ENCODE data around the gene VPS16. TPM values are rescaled to one million over a fixed set of nuclear protein-coding genes. Genes with fewer than 3 reads are reported as not detected.

The VPS16 gene
- total and polyA plus RNA-seq, 5 donors from 2014 or later: 30.6 to 53.9 (median 31.0) TPM

- peaks cover 70% of the 10 kb centered on the region for H3K27me3 Mint-ChIP-seq
- H3K27ac Mint-ChIP-seq: no peak overlapping the region
- no peak overlapping the region for H3K4me3 ChIP-seq (ENCODE audit: low read depth, low read length)
- no peaks in the 10 kb centered on the region for H3K36me3 ChIP-seq (ENCODE audit: control insufficient read depth, insufficient read depth, low read length)
- DNase-seq (no peak), ATAC-seq (ENCODE audit: low read depth in 2 of 2) (no peak)
- no peaks in the 10 kb centered on the region for H3K36me3 Mint-ChIP-seq
- no peak overlapping the region for H3K4me3 Mint-ChIP-seq
- peaks cover 0 to 9% of the 10 kb centered on the region in 2 experiments for H3K9me3 ChIP-seq (ENCODE audit: control insufficient read depth in 2 of 2, low read length in 2 of 2)
- H3K27me3 ChIP-seq (ENCODE audit: control insufficient read depth, insufficient read depth, low read length): peaks cover 5% of the 10 kb centered on the region
- no peaks in the 10 kb centered on the region for H3K4me1 ChIP-seq (ENCODE audit: control insufficient read depth, insufficient read depth, low read length, poor library complexity, severe bottlenecking)
- H3K27ac ChIP-seq (ENCODE audit: insufficient read depth, low read length, poor library complexity, severe bottlenecking): no peak overlapping the region
- H3K9me3 Mint-ChIP-seq: peaks cover 0 to 10% (median 2%) of the 10 kb centered on the region in 7 donors
- peaks cover 0 to 4% (median 2%) of the 10 kb centered on the region in 4 donors for H3K4me1 Mint-ChIP-seq
Observed at GRCh38 chr20:2809690-2810089, 30.9 kb upstream of the VPS16 start.

GRCh38 chr20:2812189-2812588 lies 28.4 kb upstream of the VPS16 start:
- peaks cover 0 to 4% (median 0%) of the 10 kb centered on the region in 4 donors for H3K4me1 Mint-ChIP-seq

GRCh38 chr20:2814076-2814475 lies 26.5 kb upstream of the VPS16 start:
- H3K4me1 Mint-ChIP-seq: peaks cover 0 to under 1% (median 0%) of the 10 kb centered on the region in 4 donors
- H3K4me3 Mint-ChIP-seq: no peak overlapping the region
- H3K9me3 Mint-ChIP-seq: peaks cover 0 to 10% (median 2%) of the 10 kb centered on the region in 7 donors
- H3K4me1 ChIP-seq (ENCODE audit: control insufficient read depth, insufficient read depth, low read length, poor library complexity, severe bottlenecking): no peaks in the 10 kb centered on the region
- peak overlapping the region in 1 of 3 donors; percentile 58 for H3K27ac Mint-ChIP-seq
- H3K27me3 ChIP-seq (ENCODE audit: control insufficient read depth, insufficient read depth, low read length): peaks cover 8% of the 10 kb centered on the region
- ATAC-seq (ENCODE audit: low read depth in 2 of 2) (no peak), DNase-seq (no peak)
- peaks cover 54% of the 10 kb centered on the region for H3K27me3 Mint-ChIP-seq
- H3K9me3 ChIP-seq (ENCODE audit: control insufficient read depth in 2 of 2, low read length in 2 of 2): peaks cover 0 to 9% of the 10 kb centered on the region in 2 experiments
- no peak overlapping the region for H3K4me3 ChIP-seq (ENCODE audit: low read depth, low read length)
- no peak overlapping the region for H3K27ac ChIP-seq (ENCODE audit: insufficient read depth, low read length, poor library complexity, severe bottlenecking)
- no peaks in the 10 kb centered on the region for H3K36me3 ChIP-seq (ENCODE audit: control insufficient read depth, insufficient read depth, low read length)
- no peaks in the 10 kb centered on the region for H3K36me3 Mint-ChIP-seq

More at GRCh38 chr20:2812189-2812588, 28.4 kb upstream of the VPS16 start:
- Mint-ChIP-seq H3K36me3 (no peaks in the 10 kb centered on the region), H3K4me3 (no peak overlapping the region), H3K27ac (no peak overlapping the region), H3K9me3 (peaks cover 0 to 10% (median 0%) of the 10 kb centered on the region in 7 donors), H3K27me3 (peaks cover 61% of the 10 kb centered on the region)
- H3K4me3 ChIP-seq (ENCODE audit: low read depth, low read length): no peak overlapping the region
- H3K4me1 ChIP-seq (ENCODE audit: control insufficient read depth, insufficient read depth, low read length, poor library complexity, severe bottlenecking): no peaks in the 10 kb centered on the region
- ATAC-seq (ENCODE audit: low read depth in 2 of 2) (no peak), DNase-seq (no peak)
- H3K27me3 ChIP-seq (ENCODE audit: control insufficient read depth, insufficient read depth, low read length): peaks cover 5% of the 10 kb centered on the region
- H3K36me3 ChIP-seq (ENCODE audit: control insufficient read depth, insufficient read depth, low read length): no peaks in the 10 kb centered on the region
- H3K27ac ChIP-seq (ENCODE audit: insufficient read depth, low read length, poor library complexity, severe bottlenecking): no peak overlapping the region
- H3K9me3 ChIP-seq (ENCODE audit: control insufficient read depth in 2 of 2, low read length in 2 of 2): peaks cover 0 to 9% of the 10 kb centered on the region in 2 experiments

GRCh38 chr20:2814587-2815051 lies 25.9 kb upstream of the VPS16 start, which contains the start of gene C20orf141:
Gene C20orf141 (plus strand): TSS chr20:2814987. CDS start chr20:2815185, 198 bp downstream.
- peaks cover 0 to 9% of the 10 kb centered on the region in 2 experiments for H3K9me3 ChIP-seq (ENCODE audit: control insufficient read depth in 2 of 2, low read length in 2 of 2)
- no peaks in the 10 kb centered on the region for H3K4me1 ChIP-seq (ENCODE audit: control insufficient read depth, insufficient read depth, low read length, poor library complexity, severe bottlenecking)
- ATAC-seq (ENCODE audit: low read depth in 2 of 2) (no peak), DNase-seq (no peak)
- H3K36me3 ChIP-seq (ENCODE audit: control insufficient read depth, insufficient read depth, low read length): no peaks in the 10 kb centered on the region
- Mint-ChIP-seq H3K27me3 (peaks cover 52% of the 10 kb centered on the region), H3K9me3 (peaks cover 0 to 10% (median 2%) of the 10 kb centered on the region in 7 donors), H3K27ac (peak within 1 kb of the TSS in 2 of 3 donors; percentile 26 to 58), H3K36me3 (no peaks in the 10 kb centered on the region), H3K4me1 (no peaks in the 10 kb centered on the region), H3K4me3 (peak within 1 kb of the TSS in 1 of 4 donors; percentile 13)
- peaks cover 8% of the 10 kb centered on the region for H3K27me3 ChIP-seq (ENCODE audit: control insufficient read depth, insufficient read depth, low read length)
- H3K4me3 ChIP-seq (ENCODE audit: low read depth, low read length): no peak within 1 kb of the TSS
- H3K27ac ChIP-seq (ENCODE audit: insufficient read depth, low read length, poor library complexity, severe bottlenecking): no peak within 1 kb of the TSS

GRCh38 chr20:2815242-2815900 lies 25.2 kb upstream of the VPS16 start:
- Histone ChIP-seq H3K9me3 (ENCODE audit: control insufficient read depth in 2 of 2, low read length in 2 of 2) (peaks cover 0 to 9% of the 10 kb centered on the region in 2 experiments), H3K27ac (ENCODE audit: insufficient read depth, low read length, poor library complexity, severe bottlenecking) (no peak overlapping the region), H3K36me3 (ENCODE audit: control insufficient read depth, insufficient read depth, low read length) (no peaks in the 10 kb centered on the region), H3K4me1 (ENCODE audit: control insufficient read depth, insufficient read depth, low read length, poor library complexity, severe bottlenecking) (no peaks in the 10 kb centered on the region), H3K4me3 (ENCODE audit: low read depth, low read length) (no peak overlapping the region), H3K27me3 (ENCODE audit: control insufficient read depth, insufficient read depth, low read length) (peaks cover 13% of the 10 kb centered on the region)
- Mint-ChIP-seq H3K36me3 (no peaks in the 10 kb centered on the region), H3K27me3 (peaks cover 58% of the 10 kb centered on the region), H3K4me1 (peaks cover 0 to 7% (median 4%) of the 10 kb centered on the region in 4 donors), H3K4me3 (peak overlapping the region in 1 of 4 donors; percentile 13), H3K9me3 (peaks cover 0 to 10% (median 2%) of the 10 kb centered on the region in 7 donors), H3K27ac (peak overlapping the region in 2 of 3 donors; percentile 26 to 54)
- ATAC-seq (ENCODE audit: low read depth in 2 of 2): no peak
- DNase-seq: no peak

- Histone ChIP-seq H3K4me1 (ENCODE audit: control insufficient read depth, insufficient read depth, low read length, poor library complexity, severe bottlenecking) (peaks cover 3% of the 10 kb centered on the region), H3K36me3 (ENCODE audit: control insufficient read depth, insufficient read depth, low read length) (no peaks in the 10 kb centered on the region), H3K27me3 (ENCODE audit: control insufficient read depth, insufficient read depth, low read length) (peaks cover 13% of the 10 kb centered on the region), H3K4me3 (ENCODE audit: low read depth, low read length) (no peak within 1 kb of the TSS), H3K27ac (ENCODE audit: insufficient read depth, low read length, poor library complexity, severe bottlenecking) (no peak within 1 kb of the TSS), H3K9me3 (ENCODE audit: control insufficient read depth in 2 of 2, low read length in 2 of 2) (peaks cover 0 to 9% of the 10 kb centered on the region in 2 experiments)
- ATAC-seq (ENCODE audit: low read depth in 2 of 2) (no peak), DNase-seq (no peak)
- peak within 1 kb of the TSS in 1 of 4 donors; percentile 13 for H3K4me3 Mint-ChIP-seq
- peaks cover 60% of the 10 kb centered on the region for H3K27me3 Mint-ChIP-seq
- peak within 1 kb of the TSS in 2 of 3 donors; percentile 26 to 54 for H3K27ac Mint-ChIP-seq
- peaks cover 0 to 10% (median 2%) of the 10 kb centered on the region in 7 donors for H3K9me3 Mint-ChIP-seq
- peaks cover 0 to 9% (median 4%) of the 10 kb centered on the region in 4 donors for H3K4me1 Mint-ChIP-seq
- no peaks in the 10 kb centered on the region for H3K36me3 Mint-ChIP-seq
Observed at GRCh38 chr20:2816030-2816582, 24.4 kb upstream of the VPS16 start, which contains the start of gene TMEM239. Gene TMEM239 (plus strand): TSS chr20:2816364. CDS start chr20:2816555, 191 bp downstream.

GRCh38 chr20:2816583-2817340 lies 23.8 kb upstream of the VPS16 start:
- H3K27ac ChIP-seq (ENCODE audit: insufficient read depth, low read length, poor library complexity, severe bottlenecking): no peak overlapping the region
- peaks cover 8% of the 10 kb centered on the region for H3K4me1 ChIP-seq (ENCODE audit: control insufficient read depth, insufficient read depth, low read length, poor library complexity, severe bottlenecking)
- peaks cover 0 to 12% (median 6%) of the 10 kb centered on the region in 4 donors for H3K4me1 Mint-ChIP-seq
- H3K4me3 Mint-ChIP-seq: no peak overlapping the region
- no peaks in the 10 kb centered on the region for H3K36me3 Mint-ChIP-seq
- peaks cover 0 to 8% of the 10 kb centered on the region in 2 experiments for H3K9me3 ChIP-seq (ENCODE audit: control insufficient read depth in 2 of 2, low read length in 2 of 2)
- H3K27me3 ChIP-seq (ENCODE audit: control insufficient read depth, insufficient read depth, low read length): peaks cover 15% of the 10 kb centered on the region
- ATAC-seq (ENCODE audit: low read depth in 2 of 2) (no peak), DNase-seq (no peak)
- no peaks in the 10 kb centered on the region for H3K36me3 ChIP-seq (ENCODE audit: control insufficient read depth, insufficient read depth, low read length)
- H3K27me3 Mint-ChIP-seq: peaks cover 56% of the 10 kb centered on the region
- no peak overlapping the region for H3K4me3 ChIP-seq (ENCODE audit: low read depth, low read length)
- peaks cover 0 to 10% (median 2%) of the 10 kb centered on the region in 7 donors for H3K9me3 Mint-ChIP-seq
- H3K27ac Mint-ChIP-seq: no peak overlapping the region

Data from CD4-positive, CD25-positive, alpha-beta regulatory T cell (primary cell).